Esophagus muscularis mucosa (tissue), 3 donors: Measurements from ENCODE around the gene TMEM271.

Experiments
- POLR2AphosphoS5 ChIP-seq, 2 donors: sonication (generic); formaldehyde crosslinking; IDR thresholded peaks; one replicate each; pipeline ENCODE4 v1.6.1; 2017; ENCODE audit warnings: antibody characterized with exemption in 2 of 2
- TF ChIP-seq, protein P1 (sequence below), 3 experiments: fragments of 200-600 bp in 2 of 3; fragments of 450-650 bp in 1 of 3; sonication (generic) in 2 of 3; IDR thresholded peaks; one replicate each; pipeline ENCODE4 v1.5.1; 2017 to 2019; ENCODE audit warnings: antibody characterized with exemption in 3 of 3, mild to moderate bottlenecking in 2 of 3, moderate library complexity in 1 of 3

DNA sequence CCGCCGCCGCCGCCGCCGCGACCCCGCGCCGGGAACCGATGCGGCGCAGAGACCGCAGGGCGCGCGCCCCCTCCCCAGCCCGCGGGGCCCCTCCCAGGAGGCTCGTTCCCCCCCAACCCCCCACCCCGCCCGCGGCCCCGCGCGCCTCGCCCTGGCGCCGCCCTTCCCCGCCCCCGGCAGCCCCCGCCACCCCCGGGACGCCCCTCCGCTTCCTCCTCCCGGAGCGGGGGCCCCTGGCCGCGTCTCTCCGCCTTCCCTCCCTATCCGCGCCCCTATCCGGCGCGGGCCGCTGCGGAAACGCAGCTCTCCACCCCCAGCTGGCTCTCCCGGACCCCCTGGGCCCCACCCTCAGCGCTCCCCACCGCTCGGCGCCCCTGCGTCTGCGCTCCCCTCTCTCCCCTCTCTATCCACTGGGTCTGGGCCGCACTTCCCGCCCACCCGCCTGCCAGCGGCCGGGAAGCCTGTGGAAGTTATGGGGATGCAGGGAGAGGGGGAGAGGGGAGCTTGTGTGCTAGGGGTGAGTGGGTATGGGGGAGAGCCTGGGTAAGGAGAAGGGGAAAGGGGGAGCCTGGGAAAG, at the start of gene TMEM271:
- TF ChIP-seq, protein P1, sequence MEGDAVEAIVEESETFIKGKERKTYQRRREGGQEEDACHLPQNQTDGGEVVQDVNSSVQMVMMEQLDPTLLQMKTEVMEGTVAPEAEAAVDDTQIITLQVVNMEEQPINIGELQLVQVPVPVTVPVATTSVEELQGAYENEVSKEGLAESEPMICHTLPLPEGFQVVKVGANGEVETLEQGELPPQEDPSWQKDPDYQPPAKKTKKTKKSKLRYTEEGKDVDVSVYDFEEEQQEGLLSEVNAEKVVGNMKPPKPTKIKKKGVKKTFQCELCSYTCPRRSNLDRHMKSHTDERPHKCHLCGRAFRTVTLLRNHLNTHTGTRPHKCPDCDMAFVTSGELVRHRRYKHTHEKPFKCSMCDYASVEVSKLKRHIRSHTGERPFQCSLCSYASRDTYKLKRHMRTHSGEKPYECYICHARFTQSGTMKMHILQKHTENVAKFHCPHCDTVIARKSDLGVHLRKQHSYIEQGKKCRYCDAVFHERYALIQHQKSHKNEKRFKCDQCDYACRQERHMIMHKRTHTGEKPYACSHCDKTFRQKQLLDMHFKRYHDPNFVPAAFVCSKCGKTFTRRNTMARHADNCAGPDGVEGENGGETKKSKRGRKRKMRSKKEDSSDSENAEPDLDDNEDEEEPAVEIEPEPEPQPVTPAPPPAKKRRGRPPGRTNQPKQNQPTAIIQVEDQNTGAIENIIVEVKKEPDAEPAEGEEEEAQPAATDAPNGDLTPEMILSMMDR (IDR thresholded peaks at IDR 0.05): no peak
- TF ChIP-seq POLR2AphosphoS5 (IDR thresholded peaks at IDR 0.05): no peak
